HG03159 (cell line): ENCODE results near the gene PRDX5.

ENCODE experiments used
- ATAC-seq: cut with Tn5 transposase; IDR thresholded peaks from one replicate; pipeline ENCODE4 v1.9.1; 2021; ENCODE audit warnings: mild to moderate bottlenecking, moderate library complexity; ENCODE audit not compliant: unreplicated experiment

Gene PRDX5

GRCh38 chr11:64343767-64344559 is 26.0 kb downstream of the PRDX5 start:
- ATAC-seq = no peak

- ATAC-seq = no peak
Observed at GRCh38 chr11:64344787-64345186, 26.9 kb downstream of the PRDX5 start.

- ATAC-seq = no peak
Observed at GRCh38 chr11:64347193-64347867, 29.4 kb downstream of the PRDX5 start.

- no peak for ATAC-seq
Observed at GRCh38 chr11:64348383-64349024, 30.6 kb downstream of the PRDX5 start.

- no peak for ATAC-seq
Observed at GRCh38 chr11:64349025-64349387, 31.1 kb downstream of the PRDX5 start.

- no peak for ATAC-seq
Observed at GRCh38 chr11:64349404-64349803, 31.5 kb downstream of the PRDX5 start.

- ATAC-seq = no peak
Observed at GRCh38 chr11:64351136-64351631, 33.3 kb downstream of the PRDX5 start.

- ATAC-seq = no peak
Observed at GRCh38 chr11:64352099-64352994, 34.4 kb downstream of the PRDX5 start.

GRCh38 chr11:64352995-64353714 is 35.2 kb downstream of the PRDX5 start:
- ATAC-seq = no peak

GRCh38 chr11:64353715-64354506 is 36.0 kb downstream of the PRDX5 start:
- no peak for ATAC-seq

GRCh38 chr11:64355078-64355940 is 37.4 kb downstream of the PRDX5 start:
- no peak for ATAC-seq

GRCh38 chr11:64356498-64357411 is 38.8 kb downstream of the PRDX5 start:
- ATAC-seq = no peak

- no peak for ATAC-seq
Observed at GRCh38 chr11:64357446-64357845, 39.5 kb downstream of the PRDX5 start.

GRCh38 chr11:64357904-64358535 is 40.1 kb downstream of the PRDX5 start:
- ATAC-seq = no peak

GRCh38 chr11:64358536-64358906 is 40.6 kb downstream of the PRDX5 start:
- no peak for ATAC-seq

- no peak for ATAC-seq
Observed at GRCh38 chr11:64358907-64359711, 41.2 kb downstream of the PRDX5 start, which contains the start of gene RPS6KA4. Gene RPS6KA4 (plus strand): TSS chr11:64359162. CDS start chr11:64359236, 74 bp downstream.
